Measurements from ENCODE around the gene AP5S1. TPM values are rescaled to one million over a fixed set of nuclear protein-coding genes. Genes with fewer than 3 reads are reported as not detected.
A peak's percentile ranks its signal among the peaks of the same experiment; 100 is the strongest.

Gene AP5S1
- total and polyA plus RNA-seq, 12 donors = 9.6 to 50.3 (median 23.0) TPM

DNA sequence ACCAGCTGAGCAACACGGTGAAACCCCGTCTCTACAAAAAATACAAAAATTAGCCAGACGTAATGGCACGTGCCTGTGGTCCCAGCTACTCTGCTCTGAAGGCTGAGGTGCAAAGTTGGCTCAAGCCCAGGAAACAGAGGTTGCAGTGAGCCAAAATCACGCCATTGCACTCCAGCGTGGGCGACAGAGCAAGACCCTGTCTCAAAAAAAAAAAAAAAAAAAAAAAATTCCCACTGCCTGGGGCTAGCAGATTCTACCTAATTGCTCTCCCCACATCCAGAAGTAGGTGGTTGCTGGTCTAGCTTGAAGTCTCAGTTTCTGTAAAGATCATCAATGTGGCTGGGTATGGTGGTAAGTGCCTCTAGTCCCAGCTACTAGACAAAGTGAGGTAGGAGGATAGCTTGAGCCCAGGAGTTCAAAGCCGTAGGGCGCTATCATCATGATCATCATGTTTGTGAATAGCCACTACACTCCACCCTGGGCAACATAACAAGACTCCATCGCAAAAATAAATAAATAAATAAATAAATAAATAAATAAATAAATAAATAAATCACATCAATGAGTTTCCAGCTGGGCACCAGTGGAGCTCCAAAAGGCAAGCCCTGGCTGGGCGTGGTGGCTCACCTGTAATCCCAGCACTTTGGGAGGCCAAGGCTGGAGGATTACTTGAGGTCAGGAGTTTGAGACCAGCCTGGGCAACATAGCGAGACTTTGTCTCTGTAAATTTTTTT, 6.3 kb upstream of the AP5S1 start:
- peak in 1 of 7 donors; percentile 11 for DNase-seq
- WGBS, 4 donors = 67 to 83% (median 74%) methylated on average over 12 of the region's 12 CpGs
- intact Hi-C loops (cut with DNase I) = no loop called here
- H3K4me1 ChIP-seq (replicated peaks in 1 of 2) = peaks cover 16 to 39% of the 10 kb centered on the region in 2 donors
- H3K36me3 ChIP-seq (replicated peaks in 1 of 2) = no peaks in the 10 kb centered on the region
- no peaks in the 10 kb centered on the region for H3K27me3 ChIP-seq
- TF ChIP-seq POLR2A (IDR thresholded peaks at IDR 0.05) = no peak
- TF ChIP-seq, protein P1, sequence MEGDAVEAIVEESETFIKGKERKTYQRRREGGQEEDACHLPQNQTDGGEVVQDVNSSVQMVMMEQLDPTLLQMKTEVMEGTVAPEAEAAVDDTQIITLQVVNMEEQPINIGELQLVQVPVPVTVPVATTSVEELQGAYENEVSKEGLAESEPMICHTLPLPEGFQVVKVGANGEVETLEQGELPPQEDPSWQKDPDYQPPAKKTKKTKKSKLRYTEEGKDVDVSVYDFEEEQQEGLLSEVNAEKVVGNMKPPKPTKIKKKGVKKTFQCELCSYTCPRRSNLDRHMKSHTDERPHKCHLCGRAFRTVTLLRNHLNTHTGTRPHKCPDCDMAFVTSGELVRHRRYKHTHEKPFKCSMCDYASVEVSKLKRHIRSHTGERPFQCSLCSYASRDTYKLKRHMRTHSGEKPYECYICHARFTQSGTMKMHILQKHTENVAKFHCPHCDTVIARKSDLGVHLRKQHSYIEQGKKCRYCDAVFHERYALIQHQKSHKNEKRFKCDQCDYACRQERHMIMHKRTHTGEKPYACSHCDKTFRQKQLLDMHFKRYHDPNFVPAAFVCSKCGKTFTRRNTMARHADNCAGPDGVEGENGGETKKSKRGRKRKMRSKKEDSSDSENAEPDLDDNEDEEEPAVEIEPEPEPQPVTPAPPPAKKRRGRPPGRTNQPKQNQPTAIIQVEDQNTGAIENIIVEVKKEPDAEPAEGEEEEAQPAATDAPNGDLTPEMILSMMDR (IDR thresholded peaks at IDR 0.05) = no peak
- peak overlapping the region in 2 of 5 donors; percentile 68 to 96 for H3K27ac ChIP-seq
- no peak overlapping the region for H3K4me3 ChIP-seq
- no peaks in the 10 kb centered on the region for H3K9me3 ChIP-seq (replicated peaks in 1 of 3)

GRCh38 chr20:3814928-3815495, 5.3 kb upstream of the AP5S1 start:
- Histone ChIP-seq H3K4me1 (replicated peaks in 1 of 2) (peaks cover 21 to 39% of the 10 kb centered on the region in 2 donors), H3K9me3 (replicated peaks in 1 of 3) (no peaks in the 10 kb centered on the region), H3K36me3 (replicated peaks in 1 of 2) (no peaks in the 10 kb centered on the region), H3K27me3 (no peaks in the 10 kb centered on the region), H3K4me3 (no peak overlapping the region), H3K27ac (no peak overlapping the region)
- TF ChIP-seq, protein P1 (IDR thresholded peaks at IDR 0.05) = no peak
- TF ChIP-seq POLR2A (IDR thresholded peaks at IDR 0.05) = no peak
- intact Hi-C loops (cut with DNase I) = no loop called here
- 75 to 87% (median 78%) methylated on average over 7 of the region's 7 CpGs for WGBS, 4 donors
- peak in 1 of 7 donors; percentile 15 for DNase-seq

DNA sequence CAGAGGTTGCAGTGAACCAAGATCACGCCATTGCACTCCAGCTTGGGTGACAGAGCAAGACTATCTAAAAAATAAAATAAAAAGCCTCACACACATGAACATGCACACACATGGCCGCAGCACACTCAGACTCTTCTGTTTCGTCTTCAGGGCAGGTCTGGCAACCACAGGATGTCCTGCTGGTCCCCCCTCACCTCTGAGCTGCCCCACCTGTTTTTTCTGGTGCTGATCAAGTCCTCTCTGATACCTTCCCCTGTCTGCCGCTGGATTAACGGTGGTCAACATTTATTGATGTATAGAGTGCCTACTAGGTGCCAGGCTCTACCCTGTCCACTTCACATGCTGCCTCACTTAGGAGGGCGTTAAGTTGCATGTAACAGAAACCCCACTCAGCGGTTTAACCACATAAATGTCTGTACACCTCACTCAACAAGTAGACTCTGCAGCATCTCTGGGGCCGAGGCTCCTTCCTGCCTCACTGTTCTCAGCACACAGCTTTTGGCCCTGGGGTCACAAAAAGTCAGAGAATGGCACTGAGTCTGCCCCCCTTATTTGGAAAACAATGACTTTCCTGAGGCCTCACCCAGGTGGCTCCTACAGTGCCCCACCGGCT, 4.5 kb upstream of the AP5S1 start:
- intact Hi-C loops (cut with DNase I) = no loop called here

More for the DNA sequence above, 4.5 kb upstream of the AP5S1 start:
- Histone ChIP-seq H3K4me3 (no peak overlapping the region), H3K9me3 (replicated peaks in 1 of 3) (no peaks in the 10 kb centered on the region), H3K27me3 (no peaks in the 10 kb centered on the region), H3K27ac (no peak overlapping the region), H3K36me3 (replicated peaks in 1 of 2) (no peaks in the 10 kb centered on the region), H3K4me1 (replicated peaks in 1 of 2) (peaks cover 17 to 32% of the 10 kb centered on the region in 2 donors)
- TF ChIP-seq, protein P1 (IDR thresholded peaks at IDR 0.05) = no peak
- TF ChIP-seq POLR2A (IDR thresholded peaks at IDR 0.05) = no peak
- 72 to 80% (median 76%) methylated on average over 9 of the region's 9 CpGs for WGBS, 4 donors
- no peak for DNase-seq

All from adrenal gland (tissue), 12 donors.